HEK293 (cell line): ENCODE results near the gene SUSD6.
"Not testable (repeated sequence)": the region's sequence is repeated elsewhere in the genome, so short reads cannot be mapped to it uniquely, and the experiment has no call there.

Experiments
- CTCF ChIP-seq: fragments of 450-650 bp; formaldehyde crosslinking; IDR thresholded peaks from 2 replicates; pipeline ENCODE4 v1.5.1; 2016; ENCODE audit warnings: missing biosample characterization, missing genetic modification characterization
- ELK4 ChIP-seq: IDR thresholded peaks from 2 replicates; pipeline ENCODE4 v1.6.1; 2011; ENCODE audit warnings: mild to moderate bottlenecking, low read depth, low read length, borderline replicate concordance
- PRDM6 ChIP-seq: fragments of 450-650 bp; formaldehyde crosslinking; IDR thresholded peaks from 2 replicates; pipeline ENCODE4 v1.5.1; 2017; ENCODE audit warnings: missing biosample characterization, missing genetic modification characterization
- SP7 ChIP-seq: fragments of 450-650 bp; formaldehyde crosslinking; IDR thresholded peaks from 2 replicates; pipeline ENCODE4 v1.5.1; 2016; ENCODE audit warnings: missing biosample characterization, missing genetic modification characterization
- TCF7L2 ChIP-seq: IDR thresholded peaks from 2 replicates; pipeline ENCODE4 v1.6.1; 2011; ENCODE audit warnings: low read depth, mild to moderate bottlenecking, inconsistent platforms, low read length, moderate library complexity, borderline replicate concordance
- ZFP3 ChIP-seq: fragments of 450-650 bp; formaldehyde crosslinking; IDR thresholded peaks from 2 replicates; pipeline ENCODE4 v1.5.1; 2016; ENCODE audit warnings: low read depth, missing biosample characterization, missing genetic modification characterization
- ZNF24 ChIP-seq: fragments of 450-650 bp; formaldehyde crosslinking; IDR thresholded peaks from 2 replicates; pipeline ENCODE4 v1.5.1; 2016; ENCODE audit warnings: missing biosample characterization, missing genetic modification characterization
- ZNF404 ChIP-seq: fragments of 450-650 bp; formaldehyde crosslinking; IDR thresholded peaks from 2 replicates; pipeline ENCODE4 v1.5.1; 2017; ENCODE audit warnings: missing biosample characterization, missing genetic modification characterization
- ZNF423 ChIP-seq: fragments of 450-650 bp; formaldehyde crosslinking; IDR thresholded peaks from 2 replicates; pipeline ENCODE4 v1.5.1; 2016; ENCODE audit warnings: missing biosample characterization, missing genetic modification characterization
- TF ChIP-seq, protein P1 (sequence below): fragments of 450-650 bp; formaldehyde crosslinking; IDR thresholded peaks from 2 replicates; pipeline ENCODE4 v1.5.1; 2016; ENCODE audit warnings: missing biosample characterization, missing genetic modification characterization
- TF ChIP-seq, protein P2 (sequence below): fragments of 450-650 bp; formaldehyde crosslinking; IDR thresholded peaks from 2 replicates; pipeline ENCODE4 v1.5.1; 2016; ENCODE audit warnings: missing biosample characterization, missing genetic modification characterization

- not testable (repeated sequence) for TF ChIP-seq ZFP3 (tag by site-specific recombination); SP7 (tag by site-specific recombination); ZNF423 (tag by site-specific recombination); TCF7L2; ELK4; CTCF (tag by site-specific recombination); ZNF24; PRDM6 (tag by site-specific recombination); ZNF404 (tag by site-specific recombination)
- TF ChIP-seq, protein P1, sequence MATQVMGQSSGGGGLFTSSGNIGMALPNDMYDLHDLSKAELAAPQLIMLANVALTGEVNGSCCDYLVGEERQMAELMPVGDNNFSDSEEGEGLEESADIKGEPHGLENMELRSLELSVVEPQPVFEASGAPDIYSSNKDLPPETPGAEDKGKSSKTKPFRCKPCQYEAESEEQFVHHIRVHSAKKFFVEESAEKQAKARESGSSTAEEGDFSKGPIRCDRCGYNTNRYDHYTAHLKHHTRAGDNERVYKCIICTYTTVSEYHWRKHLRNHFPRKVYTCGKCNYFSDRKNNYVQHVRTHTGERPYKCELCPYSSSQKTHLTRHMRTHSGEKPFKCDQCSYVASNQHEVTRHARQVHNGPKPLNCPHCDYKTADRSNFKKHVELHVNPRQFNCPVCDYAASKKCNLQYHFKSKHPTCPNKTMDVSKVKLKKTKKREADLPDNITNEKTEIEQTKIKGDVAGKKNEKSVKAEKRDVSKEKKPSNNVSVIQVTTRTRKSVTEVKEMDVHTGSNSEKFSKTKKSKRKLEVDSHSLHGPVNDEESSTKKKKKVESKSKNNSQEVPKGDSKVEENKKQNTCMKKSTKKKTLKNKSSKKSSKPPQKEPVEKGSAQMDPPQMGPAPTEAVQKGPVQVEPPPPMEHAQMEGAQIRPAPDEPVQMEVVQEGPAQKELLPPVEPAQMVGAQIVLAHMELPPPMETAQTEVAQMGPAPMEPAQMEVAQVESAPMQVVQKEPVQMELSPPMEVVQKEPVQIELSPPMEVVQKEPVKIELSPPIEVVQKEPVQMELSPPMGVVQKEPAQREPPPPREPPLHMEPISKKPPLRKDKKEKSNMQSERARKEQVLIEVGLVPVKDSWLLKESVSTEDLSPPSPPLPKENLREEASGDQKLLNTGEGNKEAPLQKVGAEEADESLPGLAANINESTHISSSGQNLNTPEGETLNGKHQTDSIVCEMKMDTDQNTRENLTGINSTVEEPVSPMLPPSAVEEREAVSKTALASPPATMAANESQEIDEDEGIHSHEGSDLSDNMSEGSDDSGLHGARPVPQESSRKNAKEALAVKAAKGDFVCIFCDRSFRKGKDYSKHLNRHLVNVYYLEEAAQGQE = not testable (repeated sequence)
- TF ChIP-seq, protein P2, sequence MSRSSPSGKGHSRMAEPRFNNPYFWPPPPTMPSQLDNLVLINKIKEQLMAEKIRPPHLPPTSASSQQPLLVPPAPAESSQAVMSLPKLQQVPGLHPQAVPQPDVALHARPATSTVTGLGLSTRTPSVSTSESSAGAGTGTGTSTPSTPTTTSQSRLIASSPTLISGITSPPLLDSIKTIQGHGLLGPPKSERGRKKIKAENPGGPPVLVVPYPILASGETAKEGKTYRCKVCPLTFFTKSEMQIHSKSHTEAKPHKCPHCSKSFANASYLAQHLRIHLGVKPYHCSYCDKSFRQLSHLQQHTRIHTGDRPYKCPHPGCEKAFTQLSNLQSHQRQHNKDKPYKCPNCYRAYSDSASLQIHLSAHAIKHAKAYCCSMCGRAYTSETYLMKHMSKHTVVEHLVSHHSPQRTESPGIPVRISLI (tag by site-specific recombination) = not testable (repeated sequence)
Observed at GRCh38 chr14:69718614-69719013, 107.2 kb downstream of the SUSD6 start.
